ENCODE results near the gene PPFIBP1. TPM values are rescaled to one million over a fixed set of nuclear protein-coding genes. Genes with fewer than 3 reads are reported as not detected.

PPFIBP1 gene
- total and polyA plus RNA-seq, 2 of the 13 experiments (the other 11 are each of a cell fraction or from before 2014, with no cell fraction given): 16.2 to 21.8 TPM

DNA sequence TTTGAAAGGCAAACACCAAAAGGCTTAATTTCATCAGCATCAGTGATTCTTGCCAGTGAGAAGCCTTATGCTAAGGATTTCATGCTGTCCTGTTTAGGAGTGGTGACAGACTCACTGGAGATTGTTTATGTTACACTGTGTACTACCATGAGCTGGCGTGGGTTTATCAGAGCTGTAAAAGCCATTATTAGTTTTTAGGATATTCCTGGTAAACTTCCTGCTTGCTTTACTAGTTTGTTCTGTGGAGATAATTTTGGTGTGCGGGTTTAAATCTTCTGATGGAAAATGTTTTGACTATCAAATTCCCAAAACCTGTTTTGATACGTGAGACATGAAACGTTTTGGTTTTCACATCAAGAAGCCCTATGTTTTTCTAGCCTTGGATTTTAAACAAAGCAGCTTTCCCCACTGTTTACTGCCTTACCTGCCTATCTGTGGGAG lies 15.2 kb downstream of the PPFIBP1 start:
- ChIA-PET CTCF (ENCODE audit: low intra/inter-chr PET ratio, low total read pairs) (no interaction called here), POLR2A (interaction anchor here (1.3 to 1.7 kb wide), 2 partner anchors 11 to 15 kb away, joined by 4 to 5 read pairs; partner anchors contain the start of gene PPFIBP1)
- TF ChIP-seq SP5 (CRISPR knock-in tag; IDR thresholded peaks at IDR 0.05; ENCODE audit: borderline replicate concordance, low read depth): no peak
- no peak for TF ChIP-seq MXI1 (IDR thresholded peaks at IDR 0.05; ENCODE audit: borderline replicate concordance, low read depth, low read length)
- TF ChIP-seq, protein P1, sequence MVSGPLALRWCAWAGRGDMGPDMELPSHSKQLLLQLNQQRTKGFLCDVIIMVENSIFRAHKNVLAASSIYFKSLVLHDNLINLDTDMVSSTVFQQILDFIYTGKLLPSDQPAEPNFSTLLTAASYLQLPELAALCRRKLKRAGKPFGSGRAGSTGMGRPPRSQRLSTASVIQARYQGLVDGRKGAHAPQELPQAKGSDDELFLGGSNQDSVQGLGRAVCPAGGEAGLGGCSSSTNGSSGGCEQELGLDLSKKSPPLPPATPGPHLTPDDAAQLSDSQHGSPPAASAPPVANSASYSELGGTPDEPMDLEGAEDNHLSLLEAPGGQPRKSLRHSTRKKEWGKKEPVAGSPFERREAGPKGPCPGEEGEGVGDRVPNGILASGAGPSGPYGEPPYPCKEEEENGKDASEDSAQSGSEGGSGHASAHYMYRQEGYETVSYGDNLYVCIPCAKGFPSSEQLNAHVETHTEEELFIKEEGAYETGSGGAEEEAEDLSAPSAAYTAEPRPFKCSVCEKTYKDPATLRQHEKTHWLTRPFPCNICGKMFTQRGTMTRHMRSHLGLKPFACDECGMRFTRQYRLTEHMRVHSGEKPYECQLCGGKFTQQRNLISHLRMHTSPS (CRISPR knock-in tag; IDR thresholded peaks at IDR 0.05; ENCODE audit: low read depth): no peak
- no peak for TF ChIP-seq ATRX (CRISPR knock-in tag; IDR thresholded peaks at IDR 0.05; ENCODE audit: borderline replicate concordance)
- Histone ChIP-seq H4K20me1 (ENCODE audit: insufficient read depth, low read length) (no peaks in the 10 kb centered on the region; the same call in 1 of the 2 replicates), H3K4me1 (ENCODE audit: insufficient read depth, low read length) (peaks cover 16% of the 10 kb centered on the region), H3K79me2 (ENCODE audit: insufficient read depth, low read length) (peaks cover 31% of the 10 kb centered on the region), H3K4me3 (replicated peaks in 1 of 3; ENCODE audit: insufficient read depth in 1 of 3, low read depth in 2 of 3, low read length in 3 of 3) (no peak overlapping the region), H3K9ac (ENCODE audit: insufficient read depth, low read depth, low read length) (no peak overlapping the region), H3K4me2 (ENCODE audit: low read depth, low read length) (no peak overlapping the region), H3K27ac (ENCODE audit: extremely low read length, insufficient read depth, low read length) (no peak overlapping the region), H3K27me3 (ENCODE audit: control insufficient read depth in 1 of 2, insufficient read depth in 2 of 2, low read length in 2 of 2) (no peaks in the 10 kb centered on the region), H2AFZ (ENCODE audit: low read length) (no peak overlapping the region), H3K36me3 (replicated peaks in 1 of 2; ENCODE audit: control insufficient read depth in 1 of 2, insufficient read depth in 2 of 2, low read length in 2 of 2) (no peaks in the 10 kb centered on the region), H3K9me3 (ENCODE audit: low read length) (no peaks in the 10 kb centered on the region)
- no peak for FAIRE-seq
- intact Hi-C loops (cut with micrococcal nuclease; ENCODE audit: unreplicated experiment): no loop called here
- no peak for DNase-seq (ENCODE audit: low spot score)
- no peak for ATAC-seq
- in situ Hi-C loops (cut with HindIII; ENCODE audit: extremely low pct_ligation_motif_present, low pct_unique_long_range_greater_than_20kb): no loop called here
- BruUV-seq (replicated peaks): no TSS peak
- 86% methylated on average over 4 of the region's 4 CpGs for WGBS (ENCODE audit: low lambda C conversion rate)

DNA sequence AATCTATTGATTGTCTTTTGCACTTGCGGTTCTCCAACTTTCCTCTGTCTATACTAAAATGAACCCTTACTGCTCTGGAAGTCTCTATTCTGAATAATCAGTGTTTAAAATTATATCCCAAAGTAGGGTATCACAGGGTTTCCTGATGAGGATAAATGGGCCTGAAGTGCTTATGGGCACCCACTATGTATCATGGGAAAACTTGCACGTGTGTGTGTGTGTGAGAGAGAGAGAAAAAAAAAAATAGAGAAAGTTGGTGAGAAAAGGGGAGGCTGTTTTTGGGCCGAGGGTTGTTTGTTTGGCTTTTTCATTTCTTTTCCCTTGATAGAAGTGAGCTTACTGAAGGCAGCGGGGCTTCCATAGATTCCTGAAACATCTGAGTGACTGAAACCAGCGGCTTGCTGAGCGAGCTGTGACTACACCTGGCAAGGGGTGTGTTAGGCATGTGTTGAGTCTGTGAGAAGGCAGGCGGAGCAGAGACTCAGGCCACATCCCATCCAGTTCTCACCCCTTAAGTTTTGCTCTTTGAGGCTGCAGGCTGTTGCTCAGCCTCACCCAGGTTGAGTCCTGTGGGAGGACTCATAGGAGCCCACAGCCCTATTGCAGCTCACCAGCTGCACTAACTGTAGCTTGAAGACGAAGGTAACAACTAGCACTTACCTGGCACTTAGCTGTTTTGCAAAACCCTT lies 17.2 kb downstream of the PPFIBP1 start:
- ATAC-seq (no peak), FAIRE-seq (no peak), DNase-seq (ENCODE audit: low spot score) (no peak)
- Histone ChIP-seq H2AFZ (ENCODE audit: low read length) (no peak overlapping the region), H3K27ac (ENCODE audit: extremely low read length, insufficient read depth, low read length) (no peak overlapping the region), H3K9me3 (ENCODE audit: low read length) (no peaks in the 10 kb centered on the region), H3K4me3 (replicated peaks in 1 of 3; ENCODE audit: insufficient read depth in 1 of 3, low read depth in 2 of 3, low read length in 3 of 3) (no peak overlapping the region), H4K20me1 (ENCODE audit: insufficient read depth, low read length) (no peaks in the 10 kb centered on the region; the same call in 1 of the 2 replicates), H3K9ac (ENCODE audit: insufficient read depth, low read depth, low read length) (no peak overlapping the region), H3K79me2 (ENCODE audit: insufficient read depth, low read length) (peaks cover 28% of the 10 kb centered on the region), H3K36me3 (replicated peaks in 1 of 2; ENCODE audit: control insufficient read depth in 1 of 2, insufficient read depth in 2 of 2, low read length in 2 of 2) (no peaks in the 10 kb centered on the region), H3K27me3 (ENCODE audit: control insufficient read depth in 1 of 2, insufficient read depth in 2 of 2, low read length in 2 of 2) (no peaks in the 10 kb centered on the region), H3K4me1 (ENCODE audit: insufficient read depth, low read length) (peaks cover 27% of the 10 kb centered on the region), H3K4me2 (ENCODE audit: low read depth, low read length) (no peak overlapping the region)
- whole genome bisulfite sequencing (ENCODE audit: low lambda C conversion rate): 95% methylated on average over 6 of the region's 8 CpGs
- intact Hi-C loops (cut with micrococcal nuclease; ENCODE audit: unreplicated experiment) (no loop called here), in situ Hi-C loops (cut with HindIII; ENCODE audit: extremely low pct_ligation_motif_present, low pct_unique_long_range_greater_than_20kb) (no loop called here)
- no TSS peak for BruUV-seq (replicated peaks)
- ChIA-PET CTCF (ENCODE audit: low intra/inter-chr PET ratio, low total read pairs) (no interaction called here), POLR2A (interaction anchor here (1.0 kb wide), 1 partner anchor 17 kb away, joined by 3 read pairs; the partner anchor contains the start of gene PPFIBP1)
- TF ChIP-seq KMT2B (CRISPR knock-in tag; IDR thresholded peaks at IDR 0.05): no peak
- TF ChIP-seq NFE2 (CRISPR knock-in tag; IDR thresholded peaks at IDR 0.05): no peak
- TF ChIP-seq TAF1 (CRISPR knock-in tag; IDR thresholded peaks at IDR 0.05): no peak
- TF ChIP-seq, protein P2, sequence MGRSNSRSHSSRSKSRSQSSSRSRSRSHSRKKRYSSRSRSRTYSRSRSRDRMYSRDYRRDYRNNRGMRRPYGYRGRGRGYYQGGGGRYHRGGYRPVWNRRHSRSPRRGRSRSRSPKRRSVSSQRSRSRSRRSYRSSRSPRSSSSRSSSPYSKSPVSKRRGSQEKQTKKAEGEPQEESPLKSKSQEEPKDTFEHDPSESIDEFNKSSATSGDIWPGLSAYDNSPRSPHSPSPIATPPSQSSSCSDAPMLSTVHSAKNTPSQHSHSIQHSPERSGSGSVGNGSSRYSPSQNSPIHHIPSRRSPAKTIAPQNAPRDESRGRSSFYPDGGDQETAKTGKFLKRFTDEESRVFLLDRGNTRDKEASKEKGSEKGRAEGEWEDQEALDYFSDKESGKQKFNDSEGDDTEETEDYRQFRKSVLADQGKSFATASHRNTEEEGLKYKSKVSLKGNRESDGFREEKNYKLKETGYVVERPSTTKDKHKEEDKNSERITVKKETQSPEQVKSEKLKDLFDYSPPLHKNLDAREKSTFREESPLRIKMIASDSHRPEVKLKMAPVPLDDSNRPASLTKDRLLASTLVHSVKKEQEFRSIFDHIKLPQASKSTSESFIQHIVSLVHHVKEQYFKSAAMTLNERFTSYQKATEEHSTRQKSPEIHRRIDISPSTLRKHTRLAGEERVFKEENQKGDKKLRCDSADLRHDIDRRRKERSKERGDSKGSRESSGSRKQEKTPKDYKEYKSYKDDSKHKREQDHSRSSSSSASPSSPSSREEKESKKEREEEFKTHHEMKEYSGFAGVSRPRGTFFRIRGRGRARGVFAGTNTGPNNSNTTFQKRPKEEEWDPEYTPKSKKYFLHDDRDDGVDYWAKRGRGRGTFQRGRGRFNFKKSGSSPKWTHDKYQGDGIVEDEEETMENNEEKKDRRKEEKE (IDR thresholded peaks at IDR 0.05): no peak
- no peak for TF ChIP-seq ERF (CRISPR knock-in tag; IDR thresholded peaks at IDR 0.05)
